ENCODE results near the gene TEX264. TPM values are rescaled to one million over a fixed set of nuclear protein-coding genes. Genes with fewer than 3 reads are reported as not detected.
A peak's percentile ranks its signal among the peaks of the same experiment; 100 is the strongest.

Gene TEX264
- total RNA-seq, 6 experiments from 2014 or later: 39.2 to 56.3 (median 42.2) TPM

DNA sequence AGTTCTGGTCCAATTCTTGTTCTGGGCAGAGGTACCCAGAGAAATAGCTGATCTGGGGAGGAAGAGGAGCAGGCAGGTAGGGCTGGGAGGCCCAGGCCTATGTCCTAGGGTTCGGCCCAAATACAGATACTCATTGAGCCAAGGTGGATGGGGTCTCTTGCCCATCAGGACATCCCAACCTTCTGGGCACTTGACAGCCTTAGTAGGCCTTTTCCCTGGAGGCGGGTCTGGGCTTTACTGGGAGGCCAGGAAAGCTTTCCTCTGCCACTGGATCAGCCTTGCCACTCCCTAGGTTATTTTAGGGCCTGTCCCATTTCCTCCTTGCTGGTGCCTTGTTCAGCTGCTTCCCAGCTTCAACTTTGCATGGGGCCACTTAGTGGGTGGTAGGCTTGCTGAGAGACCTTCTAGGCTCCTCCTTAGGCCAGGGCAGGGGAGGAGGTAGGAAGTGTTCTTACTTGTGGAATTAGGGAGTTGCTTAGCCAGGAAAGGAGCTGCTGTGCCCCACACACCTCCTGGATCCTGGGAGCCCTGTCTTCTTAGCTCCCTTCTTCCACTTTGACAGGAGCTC, 9.7 kb downstream of the TEX264 start:
- TF ChIP-seq, protein P1, sequence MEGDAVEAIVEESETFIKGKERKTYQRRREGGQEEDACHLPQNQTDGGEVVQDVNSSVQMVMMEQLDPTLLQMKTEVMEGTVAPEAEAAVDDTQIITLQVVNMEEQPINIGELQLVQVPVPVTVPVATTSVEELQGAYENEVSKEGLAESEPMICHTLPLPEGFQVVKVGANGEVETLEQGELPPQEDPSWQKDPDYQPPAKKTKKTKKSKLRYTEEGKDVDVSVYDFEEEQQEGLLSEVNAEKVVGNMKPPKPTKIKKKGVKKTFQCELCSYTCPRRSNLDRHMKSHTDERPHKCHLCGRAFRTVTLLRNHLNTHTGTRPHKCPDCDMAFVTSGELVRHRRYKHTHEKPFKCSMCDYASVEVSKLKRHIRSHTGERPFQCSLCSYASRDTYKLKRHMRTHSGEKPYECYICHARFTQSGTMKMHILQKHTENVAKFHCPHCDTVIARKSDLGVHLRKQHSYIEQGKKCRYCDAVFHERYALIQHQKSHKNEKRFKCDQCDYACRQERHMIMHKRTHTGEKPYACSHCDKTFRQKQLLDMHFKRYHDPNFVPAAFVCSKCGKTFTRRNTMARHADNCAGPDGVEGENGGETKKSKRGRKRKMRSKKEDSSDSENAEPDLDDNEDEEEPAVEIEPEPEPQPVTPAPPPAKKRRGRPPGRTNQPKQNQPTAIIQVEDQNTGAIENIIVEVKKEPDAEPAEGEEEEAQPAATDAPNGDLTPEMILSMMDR (IDR thresholded peaks at IDR 0.05): no peak
- peak overlapping the region; percentile 82 for H3K27ac Mint-ChIP-seq
- H3K4me3 Mint-ChIP-seq: peak overlapping the region; percentile 17; the same call in 1 of the 2 replicates

DNA sequence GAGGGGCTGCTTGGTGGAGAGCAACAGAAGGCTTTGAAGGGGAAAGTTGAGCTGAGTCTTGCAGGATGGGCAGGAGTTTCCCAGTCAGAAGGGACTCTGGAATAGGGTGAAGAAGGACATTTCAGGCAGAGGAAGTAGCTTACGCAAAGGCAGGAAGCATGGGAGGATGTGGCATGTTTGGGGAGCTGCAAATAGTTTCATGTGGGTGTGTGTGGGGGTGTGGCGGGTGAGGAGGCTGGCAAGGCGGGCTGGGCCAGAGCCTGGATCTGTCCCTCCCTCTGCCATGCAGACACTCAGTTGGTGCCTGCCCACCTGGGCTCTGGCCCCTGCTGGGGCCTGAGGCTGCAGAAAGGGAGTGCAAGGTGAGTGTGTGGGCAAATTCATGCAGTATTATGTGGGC, 10.4 kb downstream of the TEX264 start:
- H3K4me3 Mint-ChIP-seq: peak overlapping the region; percentile 17
- H3K4me1 Mint-ChIP-seq (ENCODE audit: low read depth): peaks cover 40% of the 10 kb centered on the region
- H3K27ac Mint-ChIP-seq: peak overlapping the region; percentile 82
- TF ChIP-seq, protein P1 (IDR thresholded peaks at IDR 0.05): no peak
- no peak for DNase-seq
- no peaks in the 10 kb centered on the region for H3K9me3 Mint-ChIP-seq
- peaks cover 7% of the 10 kb centered on the region; the same call in 1 of the 2 replicates for H3K27me3 Mint-ChIP-seq (ENCODE audit: insufficient read depth)
- H3K36me3 Mint-ChIP-seq (ENCODE audit: low read depth): peaks cover 16% of the 10 kb centered on the region

More for the DNA sequence above, 9.7 kb downstream of the TEX264 start:
- H3K27me3 Mint-ChIP-seq (ENCODE audit: insufficient read depth): peaks cover 7% of the 10 kb centered on the region; the same call in 1 of the 2 replicates
- peaks cover 12% of the 10 kb centered on the region for H3K36me3 Mint-ChIP-seq (ENCODE audit: low read depth)
- no peak for DNase-seq
- peaks cover 35% of the 10 kb centered on the region for H3K4me1 Mint-ChIP-seq (ENCODE audit: low read depth)
- H3K9me3 Mint-ChIP-seq: no peaks in the 10 kb centered on the region

DNA sequence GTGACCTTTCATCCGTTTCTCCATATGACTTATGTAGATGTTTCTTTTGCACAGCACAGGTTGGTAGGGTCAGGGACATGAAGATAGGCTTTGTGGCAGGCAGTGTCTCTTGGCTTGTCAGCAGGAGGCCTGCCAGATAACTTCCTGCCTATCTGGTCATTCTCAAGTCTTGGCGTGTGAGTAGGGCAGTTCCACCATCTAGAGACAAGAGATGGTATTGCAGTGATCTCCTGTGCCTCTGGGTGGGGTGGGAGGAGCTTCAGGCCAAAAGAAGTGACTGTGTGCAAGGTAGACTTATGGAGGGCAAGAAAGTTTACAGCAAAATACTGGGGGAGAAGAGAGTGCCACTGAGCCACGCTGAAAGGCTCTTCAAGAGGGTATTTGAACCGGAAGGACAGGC, 11.0 kb downstream of the TEX264 start:
- H3K4me1 Mint-ChIP-seq (ENCODE audit: low read depth): peaks cover 46% of the 10 kb centered on the region
- no peak overlapping the region for H3K4me3 Mint-ChIP-seq
- H3K27ac Mint-ChIP-seq: peak overlapping the region; percentile 82

DNA sequence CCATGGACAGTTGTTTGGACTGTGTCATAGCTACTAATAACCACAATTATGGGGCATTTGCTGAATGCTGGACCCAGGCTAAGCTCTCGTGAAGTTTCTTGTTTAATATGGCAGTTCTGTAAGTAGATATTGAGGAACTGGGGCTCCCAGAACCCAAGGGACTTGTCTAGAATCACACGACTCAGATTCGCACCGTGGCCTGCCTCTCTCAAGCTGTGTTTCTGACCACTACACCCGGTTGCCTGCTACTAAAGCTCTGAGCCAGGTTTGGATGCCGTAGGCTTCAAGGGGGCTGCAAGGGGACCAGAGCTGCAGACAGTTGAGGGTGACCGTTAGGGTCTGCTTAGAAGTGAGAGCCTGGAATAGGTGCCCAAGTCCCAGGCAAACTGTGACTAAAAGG, 11.5 kb downstream of the TEX264 start:
- no peak for DNase-seq
- TF ChIP-seq, protein P1 (IDR thresholded peaks at IDR 0.05): no peak
- Mint-ChIP-seq H3K27me3 (ENCODE audit: insufficient read depth) (peaks cover 7% of the 10 kb centered on the region; the same call in 1 of the 2 replicates), H3K4me3 (no peak overlapping the region), H3K27ac (no peak overlapping the region; the same call in 1 of the 2 replicates), H3K36me3 (ENCODE audit: low read depth) (peaks cover 16% of the 10 kb centered on the region), H3K4me1 (ENCODE audit: low read depth) (peaks cover 50% of the 10 kb centered on the region), H3K9me3 (no peaks in the 10 kb centered on the region)

More for the DNA sequence above, 11.0 kb downstream of the TEX264 start:
- peak; percentile 89 for DNase-seq
- Mint-ChIP-seq H3K9me3 (no peaks in the 10 kb centered on the region), H3K27me3 (ENCODE audit: insufficient read depth) (peaks cover 7% of the 10 kb centered on the region; the same call in 1 of the 2 replicates), H3K36me3 (ENCODE audit: low read depth) (peaks cover 16% of the 10 kb centered on the region)
- TF ChIP-seq, protein P1 (IDR thresholded peaks at IDR 0.05): peak; percentile 86

DNA sequence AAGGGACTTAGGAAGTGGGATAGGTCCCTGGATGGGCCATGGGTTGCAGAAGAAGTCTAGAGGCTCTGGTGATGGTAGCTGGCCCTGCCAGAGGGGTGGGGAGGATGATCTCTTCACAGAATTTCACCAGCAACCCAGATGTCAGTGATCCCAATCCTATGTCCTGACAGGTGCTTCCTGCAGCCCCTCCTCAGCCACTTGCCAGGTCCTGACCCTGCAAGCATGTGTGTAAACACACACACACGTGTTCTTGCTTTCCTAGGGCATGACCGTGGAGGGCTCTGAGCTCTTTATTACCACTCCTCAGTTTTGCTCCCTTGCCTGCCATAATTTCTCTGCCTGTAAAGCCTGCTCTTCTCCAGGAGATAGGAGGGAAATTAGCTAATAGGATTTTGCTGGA, 12.5 kb downstream of the TEX264 start:
- H3K36me3 Mint-ChIP-seq (ENCODE audit: low read depth): peaks cover 16% of the 10 kb centered on the region
- no peak overlapping the region for H3K27ac Mint-ChIP-seq
- peaks cover 7% of the 10 kb centered on the region; the same call in 1 of the 2 replicates for H3K27me3 Mint-ChIP-seq (ENCODE audit: insufficient read depth)
- peaks cover 57% of the 10 kb centered on the region for H3K4me1 Mint-ChIP-seq (ENCODE audit: low read depth)
- TF ChIP-seq, protein P1 (IDR thresholded peaks at IDR 0.05): no peak
- H3K9me3 Mint-ChIP-seq: no peaks in the 10 kb centered on the region
- no peak for DNase-seq
- no peak overlapping the region for H3K4me3 Mint-ChIP-seq

All from HFFc6 (cell line).